Lower leg skin (tissue), 3 donors: ENCODE results near the gene NF2.

Experiments
- CTCF ChIP-seq, 3 donors: fragments of 450-650 bp; IDR thresholded peaks; one replicate each; pipeline ENCODE4 v1.5.1; 2016; ENCODE audit warnings: antibody characterized with exemption in 3 of 3, mild to moderate bottlenecking in 3 of 3, moderate library complexity in 2 of 3
- POLR2A ChIP-seq, 2 donors: fragments of 450-650 bp; IDR thresholded peaks; one replicate each; pipeline ENCODE4 v1.6.1; 2016 to 2017; ENCODE audit warnings: antibody characterized with exemption in 2 of 2, mild to moderate bottlenecking in 1 of 2, moderate library complexity in 1 of 2

GRCh38 chr22:29650370-29650769, 46.9 kb downstream of the NF2 start:
- TF ChIP-seq CTCF (IDR thresholded peaks at IDR 0.05) (no peak), POLR2A (IDR thresholded peaks at IDR 0.05) (no peak)
